ENCODE data around the gene CDK12. TPM values are rescaled to one million over a fixed set of nuclear protein-coding genes. Genes with fewer than 3 reads are reported as not detected.
A peak's percentile ranks its signal among the peaks of the same experiment; 100 is the strongest.
"Not testable (repeated sequence)": the region's sequence is repeated elsewhere in the genome, so short reads cannot be mapped to it uniquely, and the experiment has no call there.

Gene CDK12
- total RNA-seq, 2 experiments from 2014 or later: 78.8 to 82.1 TPM

- H3K9me3 Mint-ChIP-seq: no peaks in the 10 kb centered on the region
- H3K27ac Mint-ChIP-seq: no peak overlapping the region
- no peaks in the 10 kb centered on the region for H3K27me3 Mint-ChIP-seq
- H3K36me3 Mint-ChIP-seq: peaks cover 12% of the 10 kb centered on the region
- no peaks in the 10 kb centered on the region for H3K4me1 Mint-ChIP-seq
- no peak for DNase-seq
- H3K4me3 Mint-ChIP-seq: no peak overlapping the region
Measured at GRCh38 chr17:39530513-39530912, 69.2 kb downstream of the CDK12 start.

GRCh38 chr17:39531252-39531651 lies 70.0 kb downstream of the CDK12 start:
- Mint-ChIP-seq H3K36me3 (peaks cover 12% of the 10 kb centered on the region), H3K4me1 (peaks cover 3% of the 10 kb centered on the region), H3K9me3 (no peaks in the 10 kb centered on the region), H3K27me3 (no peaks in the 10 kb centered on the region), H3K4me3 (no peak overlapping the region), H3K27ac (no peak overlapping the region)
- no peak for DNase-seq

- no peak overlapping the region for H3K27ac Mint-ChIP-seq
Measured at GRCh38 chr17:39533891-39534290, 72.6 kb downstream of the CDK12 start.

GRCh38 chr17:39534768-39535405 lies 73.6 kb downstream of the CDK12 start:
- no peak overlapping the region for H3K4me3 Mint-ChIP-seq
- DNase-seq: no peak
- peaks cover 14% of the 10 kb centered on the region for H3K4me1 Mint-ChIP-seq
- peaks cover 4% of the 10 kb centered on the region for H3K36me3 Mint-ChIP-seq
- no peaks in the 10 kb centered on the region for H3K27me3 Mint-ChIP-seq
- H3K9me3 Mint-ChIP-seq: no peaks in the 10 kb centered on the region
- no peak overlapping the region for H3K27ac Mint-ChIP-seq

More at GRCh38 chr17:39533891-39534290, 72.6 kb downstream of the CDK12 start:
- Mint-ChIP-seq H3K36me3 (peaks cover 5% of the 10 kb centered on the region), H3K9me3 (no peaks in the 10 kb centered on the region), H3K4me1 (peaks cover 14% of the 10 kb centered on the region), H3K27me3 (no peaks in the 10 kb centered on the region), H3K4me3 (no peak overlapping the region)
- DNase-seq: no peak

GRCh38 chr17:39536468-39536867 lies 75.2 kb downstream of the CDK12 start:
- Mint-ChIP-seq H3K27me3 (no peaks in the 10 kb centered on the region), H3K27ac (no peak overlapping the region), H3K9me3 (no peaks in the 10 kb centered on the region), H3K36me3 (peaks cover 2% of the 10 kb centered on the region), H3K4me3 (no peak overlapping the region), H3K4me1 (peaks cover 14% of the 10 kb centered on the region)
- no peak for DNase-seq

- H3K36me3 Mint-ChIP-seq, H3K9me3 Mint-ChIP-seq, H3K27me3 Mint-ChIP-seq, H3K4me3 Mint-ChIP-seq, DNase-seq, H3K27ac Mint-ChIP-seq: not testable (repeated sequence)
- H3K4me1 Mint-ChIP-seq: peaks cover 14% of the 10 kb centered on the region
Measured at GRCh38 chr17:39537364-39537763, 76.1 kb downstream of the CDK12 start.

- DNase-seq: no peak
- Mint-ChIP-seq H3K9me3 (no peaks in the 10 kb centered on the region), H3K4me3 (no peak overlapping the region), H3K27me3 (no peaks in the 10 kb centered on the region), H3K36me3 (no peaks in the 10 kb centered on the region), H3K27ac (no peak overlapping the region), H3K4me1 (peaks cover 14% of the 10 kb centered on the region)
Measured at GRCh38 chr17:39538866-39539265, 77.6 kb downstream of the CDK12 start.

- no peak for DNase-seq
- H3K27me3 Mint-ChIP-seq: no peaks in the 10 kb centered on the region
- no peaks in the 10 kb centered on the region for H3K9me3 Mint-ChIP-seq
- H3K4me1 Mint-ChIP-seq: peaks cover 14% of the 10 kb centered on the region
- no peak overlapping the region for H3K4me3 Mint-ChIP-seq
- peaks cover 1% of the 10 kb centered on the region for H3K36me3 Mint-ChIP-seq
- no peak overlapping the region for H3K27ac Mint-ChIP-seq
Measured at GRCh38 chr17:39540611-39541010, 79.3 kb downstream of the CDK12 start.

- H3K27me3 Mint-ChIP-seq: no peaks in the 10 kb centered on the region
- no peaks in the 10 kb centered on the region for H3K9me3 Mint-ChIP-seq
- H3K27ac Mint-ChIP-seq: no peak overlapping the region
- no peak overlapping the region for H3K4me3 Mint-ChIP-seq
- no peak for DNase-seq
- H3K36me3 Mint-ChIP-seq: peaks cover 3% of the 10 kb centered on the region
- H3K4me1 Mint-ChIP-seq: peaks cover 7% of the 10 kb centered on the region
Measured at GRCh38 chr17:39541652-39542051, 80.4 kb downstream of the CDK12 start.

- peaks cover 7% of the 10 kb centered on the region for H3K36me3 Mint-ChIP-seq
- no peak for DNase-seq
- H3K4me1 Mint-ChIP-seq: peaks cover 4% of the 10 kb centered on the region
- H3K9me3 Mint-ChIP-seq: no peaks in the 10 kb centered on the region
- no peaks in the 10 kb centered on the region for H3K27me3 Mint-ChIP-seq
- no peak overlapping the region for H3K27ac Mint-ChIP-seq
- no peak overlapping the region for H3K4me3 Mint-ChIP-seq
Measured at GRCh38 chr17:39543176-39543575, 81.9 kb downstream of the CDK12 start.

- Mint-ChIP-seq H3K9me3 (no peaks in the 10 kb centered on the region), H3K4me1 (peaks cover 2% of the 10 kb centered on the region), H3K27ac (no peak overlapping the region), H3K4me3 (no peak overlapping the region), H3K36me3 (peaks cover 7% of the 10 kb centered on the region), H3K27me3 (no peaks in the 10 kb centered on the region)
- no peak for DNase-seq
Measured at GRCh38 chr17:39543664-39544063, 82.4 kb downstream of the CDK12 start.

GRCh38 chr17:39544361-39544760 lies 83.1 kb downstream of the CDK12 start:
- H3K9me3 Mint-ChIP-seq, H3K36me3 Mint-ChIP-seq, H3K4me3 Mint-ChIP-seq, H3K4me1 Mint-ChIP-seq, H3K27me3 Mint-ChIP-seq, H3K27ac Mint-ChIP-seq, DNase-seq: not testable (repeated sequence)

- Mint-ChIP-seq H3K4me3 (no peak overlapping the region), H3K36me3 (peaks cover 9% of the 10 kb centered on the region), H3K4me1 (no peaks in the 10 kb centered on the region), H3K9me3 (no peaks in the 10 kb centered on the region), H3K27ac (no peak overlapping the region), H3K27me3 (no peaks in the 10 kb centered on the region)
- DNase-seq: peak; percentile 67
Measured at GRCh38 chr17:39547713-39548478, 86.6 kb downstream of the CDK12 start.

GRCh38 chr17:39548494-39549225 lies 87.4 kb downstream of the CDK12 start:
- Mint-ChIP-seq H3K4me3 (no peak overlapping the region), H3K9me3 (no peaks in the 10 kb centered on the region), H3K4me1 (no peaks in the 10 kb centered on the region), H3K27me3 (no peaks in the 10 kb centered on the region), H3K36me3 (peaks cover 9% of the 10 kb centered on the region), H3K27ac (no peak overlapping the region)
- DNase-seq: no peak

GRCh38 chr17:39549747-39550573 lies 88.7 kb downstream of the CDK12 start:
- Mint-ChIP-seq H3K4me1 (no peaks in the 10 kb centered on the region), H3K9me3 (no peaks in the 10 kb centered on the region), H3K36me3 (peaks cover 10% of the 10 kb centered on the region), H3K27ac (no peak overlapping the region), H3K27me3 (no peaks in the 10 kb centered on the region), H3K4me3 (no peak overlapping the region)
- DNase-seq: no peak

All from activated naive CD8-positive, alpha-beta T cell treated with anti-CD3 and anti-CD28 coated beads for 36 hours (primary cell).